A549 (cell line): Measurements from ENCODE around the gene PHF24. TPM values are rescaled to one million over a fixed set of nuclear protein-coding genes. Genes with fewer than 3 reads are reported as not detected.

ENCODE experiments used
- ATAC-seq, 2 experiments: fragments of 200-7000 bp in 1 of 2; fragments of >200 bp in 1 of 2; cut with Nextera tagmentation in 1 of 2; cut with Tn5 transposase in 1 of 2; 3 replicates each; pipeline versions ENCODE4 v1.8.0 to v1.9.1; 2018 to 2020; ENCODE audit warnings: mild to moderate bottlenecking in 1 of 2, moderate library complexity in 1 of 2
- CTCF ChIA-PET: fragments of 300-600 bp; sonication (Branson Sonifier 250); formaldehyde crosslinking; extraction: SDS; loops from one replicate; lab custom pipeline; 2021; ENCODE audit warnings: antibody characterized with exemption, inconsistent platforms; lab: Yijun Ruan, JAX
- POLR2A ChIA-PET: fragments of 350-600 bp; formaldehyde crosslinking; extraction: SDS; loops from one replicate; lab custom pipeline; 2021; ENCODE audit warnings: antibody characterized with exemption, inconsistent platforms; lab: Yijun Ruan, JAX
- DNase-seq, 2 experiments: peaks; one replicate each; pipeline versions ENCODE4 v3.0.0 to v3.0.0-alpha.2; 2011 to 2016; ENCODE audit warnings: low read depth in 1 of 2, low spot score in 1 of 2
- FAIRE-seq: peaks from 2 replicates; lab custom pipeline; 2011; peaks lifted over from hg19 to GRCh38; lab: Jason Lieb, UNC
- H3K27ac ChIP-seq, 2 experiments: fragments of >200 bp; sonication (Bioruptor Twin); formaldehyde crosslinking; 3 replicates each; pipeline ENCODE4 v1.5.1; 2016 to 2017
- H3K4me1 ChIP-seq: fragments of >200 bp; sonication (Bioruptor Twin); formaldehyde crosslinking; 3 replicates; pipeline ENCODE4 v1.6.1; 2016
- H3K4me2 ChIP-seq: fragments of >200 bp; sonication (Bioruptor Twin); formaldehyde crosslinking; 3 replicates; pipeline ENCODE4 v1.6.1; 2016
- H3K4me3 ChIP-seq: fragments of >200 bp; sonication (Bioruptor Twin); formaldehyde crosslinking; 3 replicates; pipeline ENCODE4 v1.5.1; 2016
- H3K9me3 ChIP-seq: fragments of >200 bp; sonication (Bioruptor Twin); formaldehyde crosslinking; 3 replicates; pipeline ENCODE4 v1.6.1; 2016
- CBX2 ChIP-seq: fragments of 200-600 bp; sonication (generic); IDR thresholded peaks from 2 replicates; pipeline ENCODE4 v1.6.1; 2016; ENCODE audit warnings: low read depth, mild to moderate bottlenecking, borderline replicate concordance
- CEBPB ChIP-seq, 2 experiments: fragments of >200 bp in 1 of 2; sonication (Bioruptor Twin) in 1 of 2; formaldehyde crosslinking in 1 of 2; IDR thresholded peaks; 2 replicates each; pipeline ENCODE4 v1.6.1; 2012 to 2016
- FOSL2 ChIP-seq, 2 experiments: fragments of 450-650 bp in 1 of 2; fragments of >200 bp in 1 of 2; sonication (Bioruptor Twin) in 1 of 2; formaldehyde crosslinking; IDR thresholded peaks; 2 replicates each; pipeline versions ENCODE4 v1.5.0 to v1.6.1; 2016 to 2020; ENCODE audit warnings: mild to moderate bottlenecking in 1 of 2, moderate library complexity in 1 of 2
- HOXA7 ChIP-seq: fragments of 250-450 bp; sonication (Bioruptor Pico); IDR thresholded peaks from 2 replicates; pipeline ENCODE4 v1.5.0; 2020; ENCODE audit warnings: mild to moderate bottlenecking, moderate library complexity
- HOXB5 ChIP-seq: fragments of 250-450 bp; sonication (Bioruptor Pico); IDR thresholded peaks from 2 replicates; pipeline ENCODE4 v1.5.0; 2020; ENCODE audit warnings: mild to moderate bottlenecking, moderate library complexity
- JUN ChIP-seq, 2 experiments: fragments of >200 bp; sonication (Bioruptor Twin); formaldehyde crosslinking; IDR thresholded peaks; 2 replicates in 1 of 2; 3 replicates in 1 of 2; pipeline ENCODE4 v1.6.1; 2016 to 2017
- KDM5A ChIP-seq: fragments of 200-600 bp; sonication (generic); IDR thresholded peaks from 2 replicates; pipeline ENCODE4 v1.6.1; 2016; ENCODE audit warnings: antibody characterized with exemption, mild to moderate bottlenecking
- NR3C1 ChIP-seq: fragments of >200 bp; sonication (Bioruptor Twin); formaldehyde crosslinking; IDR thresholded peaks from 3 replicates; pipeline ENCODE4 v1.6.1; 2017
- POLR2AphosphoS2 ChIP-seq: conservative IDR thresholded peaks from 2 replicates; pipeline ENCODE4 v1.6.1; 2012; ENCODE audit warnings: low read length, improper control_type of control experiment, inconsistent platforms
- RARB ChIP-seq: fragments of 250-450 bp; sonication (Bioruptor Pico); IDR thresholded peaks from 2 replicates; pipeline ENCODE4 v1.8.0; 2021; ENCODE audit warnings: mild to moderate bottlenecking, moderate library complexity
- RCOR1 ChIP-seq: fragments of 150-350 bp; IDR thresholded peaks from 2 replicates; pipeline ENCODE4 v1.6.1; 2014; ENCODE audit warnings: antibody characterized with exemption, low read length, low read depth
- ZNF302 ChIP-seq: fragments of 250-450 bp; sonication (Bioruptor Pico); IDR thresholded peaks from 2 replicates; pipeline ENCODE4 v1.9.0; 2021; ENCODE audit warnings: inconsistent platforms, mild to moderate bottlenecking, moderate library complexity
- WGBS: methylation state at CpG from one replicate; pipeline ENCODE4 v1.1.6; 2017; ENCODE audit errors: missing lambda C conversion rate; 5-methylcytosine and 5-hydroxymethylcytosine counted together
- polyA plus RNA-seq, 4 experiments: library from polyadenylated mRNA; depleted of rRNA in 3 of 4; stranded (reverse); fragments of >200 nt; fragmentation: RNase III in 1 of 4; extraction: RNeasy Plus Mini Kit Qiagen cat#74134 plus additional on column Dnase treatment in 1 of 4; gene quantifications; 2 replicates in 3 of 4; 3 replicates in 1 of 4; pipeline ENCODE4 v1.2.3, GENCODE V29; 2011 to 2017
- TF ChIP-seq, protein P1 (sequence below): IDR thresholded peaks from 2 replicates; pipeline ENCODE4 v1.6.1; 2012
- TF ChIP-seq, protein P2 (sequence below): fragments of 150-350 bp; IDR thresholded peaks from 2 replicates; pipeline ENCODE4 v1.6.1; 2014; ENCODE audit warnings: low read depth, mild to moderate bottlenecking, low read length
- TF ChIP-seq, protein P3 (sequence below): fragments of 250-450 bp; sonication (Bioruptor Pico); IDR thresholded peaks from 2 replicates; pipeline ENCODE4 v1.5.0; 2021; ENCODE audit warnings: mild to moderate bottlenecking, moderate library complexity, borderline replicate concordance
- TF ChIP-seq, protein P4 (sequence below): fragments of 450-650 bp; IDR thresholded peaks from 2 replicates; pipeline ENCODE4 v1.6.1; 2014; ENCODE audit warnings: antibody characterized with exemption
- TF ChIP-seq, protein P5 (sequence below): fragments of >200 bp; sonication (Bioruptor Twin); formaldehyde crosslinking; IDR thresholded peaks from 2 replicates; pipeline ENCODE4 v1.6.1; 2016

Gene PHF24
- polyA plus RNA-seq, 2 of the 4 experiments (the other 2 are of a cell fraction), result not detected

DNA sequence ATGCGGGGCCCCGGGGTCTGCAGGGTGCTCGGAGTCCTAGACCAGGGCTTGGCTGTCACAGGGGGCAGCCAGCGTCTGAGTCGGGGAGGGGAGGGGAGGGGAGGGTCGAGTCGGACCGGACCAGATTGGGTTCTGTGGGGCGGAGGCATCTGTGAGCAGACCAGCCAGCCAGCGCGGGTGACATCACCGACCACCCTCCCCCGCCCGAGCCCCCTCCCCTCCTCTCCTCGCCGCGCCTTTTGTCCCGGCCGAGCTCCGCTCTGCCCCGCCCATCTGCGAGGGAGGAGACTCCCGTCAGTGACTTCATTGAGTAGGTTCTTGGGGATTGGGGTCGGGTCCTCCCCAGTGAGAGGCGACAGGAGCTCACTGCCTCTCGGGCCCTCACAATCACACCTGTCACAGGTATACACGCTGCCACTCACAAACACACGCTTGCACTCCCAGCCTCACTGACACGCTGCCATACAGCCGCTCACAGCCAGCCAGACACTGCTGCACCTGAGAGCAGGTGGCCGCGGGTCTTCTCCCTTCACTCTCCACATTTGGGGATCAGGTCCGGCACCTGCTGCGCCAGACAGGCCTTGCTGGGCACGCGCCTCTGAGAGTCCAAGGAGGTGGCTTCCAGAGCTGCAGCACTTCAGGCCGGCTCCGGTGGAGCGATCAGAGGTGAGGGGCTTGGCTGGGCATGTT, 32.0 kb downstream of the PHF24 start:
- peak overlapping the region; percentile 60 for H3K4me3 ChIP-seq
- TF ChIP-seq JUN (IDR thresholded peaks at IDR 0.05) (0 out of 5 replicates have a peak, but pooled peaks of 1 of the 2 experiments have one; percentile 5), RCOR1 (no peak), FOSL2 (IDR thresholded peaks at IDR 0.05) (no peak), FOSL2 (CRISPR knock-in tag; IDR thresholded peaks at IDR 0.05) (no peak), HOXA7 (CRISPR knock-in tag) (no peak), POLR2AphosphoS2 (no peak)
- TF ChIP-seq, protein P1, sequence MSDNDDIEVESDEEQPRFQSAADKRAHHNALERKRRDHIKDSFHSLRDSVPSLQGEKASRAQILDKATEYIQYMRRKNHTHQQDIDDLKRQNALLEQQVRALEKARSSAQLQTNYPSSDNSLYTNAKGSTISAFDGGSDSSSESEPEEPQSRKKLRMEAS, result no peak
- TF ChIP-seq, protein P2, sequence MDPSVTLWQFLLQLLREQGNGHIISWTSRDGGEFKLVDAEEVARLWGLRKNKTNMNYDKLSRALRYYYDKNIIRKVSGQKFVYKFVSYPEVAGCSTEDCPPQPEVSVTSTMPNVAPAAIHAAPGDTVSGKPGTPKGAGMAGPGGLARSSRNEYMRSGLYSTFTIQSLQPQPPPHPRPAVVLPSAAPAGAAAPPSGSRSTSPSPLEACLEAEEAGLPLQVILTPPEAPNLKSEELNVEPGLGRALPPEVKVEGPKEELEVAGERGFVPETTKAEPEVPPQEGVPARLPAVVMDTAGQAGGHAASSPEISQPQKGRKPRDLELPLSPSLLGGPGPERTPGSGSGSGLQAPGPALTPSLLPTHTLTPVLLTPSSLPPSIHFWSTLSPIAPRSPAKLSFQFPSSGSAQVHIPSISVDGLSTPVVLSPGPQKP, result no peak
- TF ChIP-seq, protein P3, sequence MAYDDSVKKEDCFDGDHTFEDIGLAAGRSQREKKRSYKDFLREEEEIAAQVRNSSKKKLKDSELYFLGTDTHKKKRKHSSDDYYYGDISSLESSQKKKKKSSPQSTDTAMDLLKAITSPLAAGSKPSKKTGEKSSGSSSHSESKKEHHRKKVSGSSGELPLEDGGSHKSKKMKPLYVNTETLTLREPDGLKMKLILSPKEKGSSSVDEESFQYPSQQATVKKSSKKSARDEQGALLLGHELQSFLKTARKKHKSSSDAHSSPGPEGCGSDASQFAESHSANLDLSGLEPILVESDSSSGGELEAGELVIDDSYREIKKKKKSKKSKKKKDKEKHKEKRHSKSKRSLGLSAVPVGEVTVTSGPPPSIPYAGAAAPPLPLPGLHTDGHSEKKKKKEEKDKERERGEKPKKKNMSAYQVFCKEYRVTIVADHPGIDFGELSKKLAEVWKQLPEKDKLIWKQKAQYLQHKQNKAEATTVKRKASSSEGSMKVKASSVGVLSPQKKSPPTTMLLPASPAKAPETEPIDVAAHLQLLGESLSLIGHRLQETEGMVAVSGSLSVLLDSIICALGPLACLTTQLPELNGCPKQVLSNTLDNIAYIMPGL (CRISPR knock-in tag), result no peak
- no peaks in the 10 kb centered on the region for H3K9me3 ChIP-seq
- peak overlapping the region; percentile 89 for H3K4me2 ChIP-seq
- ATAC-seq, result peak; percentile 6 to 11; a peak in 3 of 6 replicates
- H3K27ac ChIP-seq, result peak overlapping the region; percentile 56 to 83
- POLR2A ChIA-PET, result interaction anchor here (0.5 to 1.7 kb wide), 3 partner anchors 82 to 810 kb away, joined by 3 to 6 read pairs (median 3); partner anchors contain the start of gene VCP
- peaks cover 46% of the 10 kb centered on the region for H3K4me1 ChIP-seq
- DNase-seq, result no peak
- FAIRE-seq, result no peak
- CTCF ChIA-PET, result interaction anchor here (1.1 to 5.4 kb wide), 5 partner anchors 17 to 229 kb away, joined by 3 to 35 read pairs (median 7); no protein-coding TSS in a partner anchor
- WGBS, result 41% methylated on average over 19 of the region's 39 CpGs

DNA sequence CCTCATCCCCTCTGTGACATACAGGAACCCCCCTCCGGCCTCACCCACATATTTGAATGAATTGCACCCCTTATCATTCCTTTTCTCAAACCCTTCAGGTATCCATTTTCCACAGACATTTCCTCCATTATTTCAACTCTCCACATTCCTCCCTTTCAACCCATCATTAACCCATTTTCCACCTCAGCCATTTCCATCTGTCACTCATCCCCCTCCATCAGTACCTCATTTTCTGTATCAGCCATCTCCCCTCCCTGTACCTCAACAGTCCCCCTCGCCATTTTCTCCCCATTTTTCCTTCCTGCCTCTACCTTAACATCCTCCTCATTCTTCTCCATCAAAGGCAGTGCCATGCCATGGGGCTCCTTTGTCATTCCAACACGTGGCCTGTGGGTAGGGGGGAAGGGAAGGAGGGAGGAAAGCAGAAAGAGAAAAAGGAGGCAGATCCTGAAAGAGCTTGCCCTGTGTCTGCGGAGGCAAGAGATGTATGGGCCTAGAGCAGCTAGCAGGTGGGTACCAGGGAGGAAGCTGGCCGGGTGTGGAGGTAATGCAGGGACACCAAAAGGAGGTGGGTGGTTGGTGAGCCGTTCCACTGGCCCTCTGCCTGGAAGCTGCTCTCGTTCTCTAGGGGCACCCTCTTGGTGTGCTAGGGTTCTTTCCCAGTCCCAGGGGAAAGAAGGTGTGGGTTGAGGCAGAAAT, 33.0 kb downstream of the PHF24 start:
- CTCF ChIA-PET, result interaction anchor here (0.7 to 5.4 kb wide), 5 partner anchors 27 to 231 kb away, joined by 3 to 35 read pairs (median 7); no protein-coding TSS in a partner anchor
- no peak for ATAC-seq
- DNase-seq, result no peak
- TF ChIP-seq HOXB5 (CRISPR knock-in tag), result no peak
- TF ChIP-seq KDM5A, result no peak
- no peak for TF ChIP-seq CEBPB (IDR thresholded peaks at IDR 0.05)
- no peak for TF ChIP-seq NR3C1
- no peak for TF ChIP-seq ZNF302
- TF ChIP-seq CBX2, result no peak
- TF ChIP-seq, protein P4, sequence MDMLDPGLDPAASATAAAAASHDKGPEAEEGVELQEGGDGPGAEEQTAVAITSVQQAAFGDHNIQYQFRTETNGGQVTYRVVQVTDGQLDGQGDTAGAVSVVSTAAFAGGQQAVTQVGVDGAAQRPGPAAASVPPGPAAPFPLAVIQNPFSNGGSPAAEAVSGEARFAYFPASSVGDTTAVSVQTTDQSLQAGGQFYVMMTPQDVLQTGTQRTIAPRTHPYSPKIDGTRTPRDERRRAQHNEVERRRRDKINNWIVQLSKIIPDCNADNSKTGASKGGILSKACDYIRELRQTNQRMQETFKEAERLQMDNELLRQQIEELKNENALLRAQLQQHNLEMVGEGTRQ, result no peak
- no peak for TF ChIP-seq RARB (CRISPR knock-in tag)
- TF ChIP-seq, protein P5, sequence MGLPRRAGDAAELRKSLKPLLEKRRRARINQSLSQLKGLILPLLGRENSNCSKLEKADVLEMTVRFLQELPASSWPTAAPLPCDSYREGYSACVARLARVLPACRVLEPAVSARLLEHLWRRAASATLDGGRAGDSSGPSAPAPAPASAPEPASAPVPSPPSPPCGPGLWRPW, result no peak
- TF ChIP-seq, all 56 proteins: peak for 0
- no peak for FAIRE-seq
- Histone ChIP-seq H3K9me3 (no peaks in the 10 kb centered on the region), H3K4me1 (peaks cover 49% of the 10 kb centered on the region), H3K27ac (no peak overlapping the region), H3K4me3 (no peak overlapping the region), H3K4me2 (no peak overlapping the region; the same call in 2 of the 3 replicates)
- POLR2A ChIA-PET, result no interaction called here
- 88% methylated on average over 7 of the region's 7 CpGs for WGBS
